8988T (cell line): Measurements from ENCODE around the gene ATP1A4.
"Not testable (repeated sequence)": the region's sequence is repeated elsewhere in the genome, so short reads cannot be mapped to it uniquely, and the experiment has no call there.

Experiments
- DNase-seq: peaks from one replicate; pipeline ENCODE4 v3.0.0; 2011

ATP1A4 gene

GRCh38 chr1:160124705-160125478 lies 26.5 kb upstream of the ATP1A4 start:
- DNase-seq: peak; percentile 37

GRCh38 chr1:160125746-160126145 lies 25.7 kb upstream of the ATP1A4 start:
- DNase-seq: no peak

- DNase-seq: not testable (repeated sequence)
Measured at GRCh38 chr1:160126342-160126741, 25.1 kb upstream of the ATP1A4 start.

GRCh38 chr1:160127381-160127780 lies 24.0 kb upstream of the ATP1A4 start:
- no peak for DNase-seq

- DNase-seq: no peak
Measured at GRCh38 chr1:160127865-160128523, 23.4 kb upstream of the ATP1A4 start.

DNA sequence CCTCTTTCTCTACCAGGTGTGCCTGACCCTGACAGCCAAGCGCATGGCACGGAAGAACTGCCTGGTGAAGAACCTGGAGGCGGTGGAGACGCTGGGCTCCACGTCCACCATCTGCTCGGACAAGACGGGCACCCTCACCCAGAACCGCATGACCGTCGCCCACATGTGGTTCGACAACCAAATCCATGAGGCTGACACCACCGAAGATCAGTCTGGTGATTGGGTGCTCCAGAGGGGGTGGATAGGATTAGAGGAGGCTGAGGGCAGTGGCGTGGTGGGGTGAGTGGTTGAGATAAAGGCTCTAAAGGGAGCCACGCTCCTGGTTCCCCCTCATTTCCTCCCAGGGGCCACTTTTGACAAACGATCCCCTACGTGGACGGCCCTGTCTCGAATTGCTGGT lies 22.8 kb upstream of the ATP1A4 start:
- DNase-seq: no peak

DNA sequence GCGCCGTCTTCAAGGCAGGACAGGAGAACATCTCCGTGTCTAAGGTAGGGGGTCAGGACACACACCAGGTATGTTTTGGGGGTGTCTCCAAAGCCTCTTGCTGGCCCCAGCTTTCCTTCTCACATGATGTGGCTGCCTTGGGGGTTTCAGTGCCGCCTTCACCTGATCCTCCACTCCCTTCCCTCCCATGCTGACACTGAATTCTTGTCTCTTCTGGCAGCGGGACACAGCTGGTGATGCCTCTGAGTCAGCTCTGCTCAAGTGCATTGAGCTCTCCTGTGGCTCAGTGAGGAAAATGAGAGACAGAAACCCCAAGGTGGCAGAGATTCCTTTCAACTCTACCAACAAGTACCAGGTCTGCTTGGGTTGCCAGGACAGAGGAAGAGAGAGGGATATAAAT lies 22.4 kb upstream of the ATP1A4 start:
- DNase-seq: no peak

DNA sequence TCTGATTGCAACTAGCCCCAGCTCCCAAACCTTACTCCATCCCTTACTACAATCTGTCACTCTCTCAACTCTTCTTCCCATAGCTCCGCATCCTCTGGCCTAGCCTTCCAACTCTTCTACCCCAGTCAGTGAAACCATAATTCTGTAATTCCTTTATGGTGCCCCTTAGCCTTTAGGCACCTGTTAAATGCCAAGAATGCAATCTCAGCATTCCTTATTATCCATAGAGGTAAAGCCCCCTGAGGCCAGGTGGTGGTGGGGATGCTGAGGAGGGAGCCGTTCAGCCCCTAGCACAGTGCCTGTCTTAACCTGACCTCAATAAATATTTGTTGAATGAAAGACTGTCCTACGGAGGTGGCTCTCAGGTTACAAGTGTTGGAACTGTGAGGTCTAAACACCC lies 21.8 kb upstream of the ATP1A4 start:
- no peak for DNase-seq

DNA sequence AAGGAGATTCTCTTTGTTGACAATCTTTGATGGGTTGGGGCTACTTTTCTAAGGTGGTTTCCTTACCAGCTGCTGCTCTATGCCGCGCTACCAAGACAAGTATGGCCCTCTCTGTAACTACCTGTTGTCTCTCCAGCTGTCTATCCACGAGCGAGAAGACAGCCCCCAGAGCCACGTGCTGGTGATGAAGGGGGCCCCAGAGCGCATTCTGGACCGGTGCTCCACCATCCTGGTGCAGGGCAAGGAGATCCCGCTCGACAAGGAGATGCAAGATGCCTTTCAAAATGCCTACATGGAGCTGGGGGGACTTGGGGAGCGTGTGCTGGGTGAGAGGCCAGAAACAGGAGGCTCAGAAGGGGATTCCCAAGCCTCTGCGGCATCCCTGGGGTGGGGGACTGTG lies 21.4 kb upstream of the ATP1A4 start:
- DNase-seq: no peak

- DNase-seq: no peak
Measured at GRCh38 chr1:160130486-160130885, 20.9 kb upstream of the ATP1A4 start.

GRCh38 chr1:160130939-160131338 lies 20.5 kb upstream of the ATP1A4 start:
- DNase-seq: no peak

- no peak for DNase-seq
Measured at GRCh38 chr1:160131803-160132565, 19.4 kb upstream of the ATP1A4 start.

DNA sequence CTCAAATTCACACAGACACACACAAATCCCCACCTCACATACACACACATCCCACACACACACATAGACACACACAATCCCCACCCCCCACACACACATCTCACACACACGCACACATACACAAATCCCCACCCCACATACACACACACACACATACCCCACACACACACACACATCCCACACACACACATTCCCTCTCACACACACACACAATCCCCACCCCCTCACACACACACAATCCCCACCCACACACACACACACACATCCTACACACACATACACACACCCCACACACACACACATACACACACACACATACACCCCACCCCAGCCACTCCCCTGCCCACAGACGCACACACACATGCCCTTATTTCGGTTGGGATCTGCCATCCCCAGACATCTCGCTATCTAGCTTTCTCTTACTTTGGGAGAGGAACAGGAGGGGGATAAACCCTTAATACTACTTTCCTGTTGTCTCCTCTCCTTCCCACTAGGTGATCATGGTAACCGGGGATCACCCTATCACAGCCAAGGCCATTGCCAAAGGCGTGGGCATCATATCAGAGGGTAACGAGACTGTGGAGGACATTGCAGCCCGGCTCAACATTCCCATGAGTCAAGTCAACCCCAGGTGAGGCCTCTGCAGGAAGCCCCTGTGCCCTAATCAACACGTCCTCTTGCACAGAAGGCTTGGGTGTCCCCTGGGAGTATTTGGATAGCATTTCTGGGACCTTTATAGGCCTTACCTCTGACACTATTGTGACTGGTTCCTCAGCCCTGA lies 17.2 kb upstream of the ATP1A4 start:
- DNase-seq: no peak

GRCh38 chr1:160134791-160135572 lies 16.4 kb upstream of the ATP1A4 start:
- no peak for DNase-seq

DNA sequence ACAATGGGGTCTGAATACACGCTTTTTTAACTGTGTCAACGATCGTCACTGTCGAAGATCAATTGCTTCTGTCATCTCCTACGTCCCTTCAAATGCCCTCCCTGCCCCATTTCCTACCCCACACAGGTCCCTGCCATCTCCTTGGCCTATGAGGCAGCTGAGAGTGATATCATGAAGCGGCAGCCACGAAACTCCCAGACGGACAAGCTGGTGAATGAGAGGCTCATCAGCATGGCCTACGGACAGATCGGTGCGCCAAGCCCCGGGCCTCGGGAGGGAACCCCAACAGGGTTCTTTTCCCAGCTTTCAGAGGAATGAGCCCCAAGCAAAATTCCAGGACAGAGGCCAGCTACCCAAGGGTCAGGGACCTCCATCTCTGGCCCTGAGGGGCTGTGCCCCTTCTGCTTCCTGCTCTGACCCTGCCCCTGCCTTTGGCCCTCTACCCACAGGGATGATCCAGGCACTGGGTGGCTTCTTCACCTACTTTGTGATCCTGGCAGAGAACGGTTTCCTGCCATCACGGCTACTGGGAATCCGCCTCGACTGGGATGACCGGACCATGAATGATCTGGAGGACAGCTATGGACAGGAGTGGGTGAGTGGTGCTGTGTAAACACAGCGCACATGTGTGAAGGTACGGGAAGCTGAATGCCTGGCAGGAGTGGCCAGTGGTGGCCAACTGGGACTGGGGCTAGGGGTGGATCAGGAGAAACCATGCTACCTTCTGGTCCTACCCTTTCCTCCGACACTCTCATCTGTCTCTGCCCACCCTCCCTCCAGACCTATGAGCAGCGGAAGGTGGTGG lies 15.1 kb upstream of the ATP1A4 start:
- no peak for DNase-seq

DNA sequence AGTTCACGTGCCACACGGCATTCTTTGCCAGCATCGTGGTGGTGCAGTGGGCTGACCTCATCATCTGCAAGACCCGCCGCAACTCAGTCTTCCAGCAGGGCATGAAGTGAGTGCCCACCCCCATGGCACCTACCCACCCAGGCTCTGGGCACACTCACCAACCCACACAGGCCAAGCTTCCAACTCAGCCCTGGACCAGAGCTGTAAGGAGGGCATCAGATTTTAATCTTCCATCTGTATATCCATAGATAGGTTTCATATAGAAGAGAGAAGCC lies 14.5 kb upstream of the ATP1A4 start:
- DNase-seq: no peak

DNA sequence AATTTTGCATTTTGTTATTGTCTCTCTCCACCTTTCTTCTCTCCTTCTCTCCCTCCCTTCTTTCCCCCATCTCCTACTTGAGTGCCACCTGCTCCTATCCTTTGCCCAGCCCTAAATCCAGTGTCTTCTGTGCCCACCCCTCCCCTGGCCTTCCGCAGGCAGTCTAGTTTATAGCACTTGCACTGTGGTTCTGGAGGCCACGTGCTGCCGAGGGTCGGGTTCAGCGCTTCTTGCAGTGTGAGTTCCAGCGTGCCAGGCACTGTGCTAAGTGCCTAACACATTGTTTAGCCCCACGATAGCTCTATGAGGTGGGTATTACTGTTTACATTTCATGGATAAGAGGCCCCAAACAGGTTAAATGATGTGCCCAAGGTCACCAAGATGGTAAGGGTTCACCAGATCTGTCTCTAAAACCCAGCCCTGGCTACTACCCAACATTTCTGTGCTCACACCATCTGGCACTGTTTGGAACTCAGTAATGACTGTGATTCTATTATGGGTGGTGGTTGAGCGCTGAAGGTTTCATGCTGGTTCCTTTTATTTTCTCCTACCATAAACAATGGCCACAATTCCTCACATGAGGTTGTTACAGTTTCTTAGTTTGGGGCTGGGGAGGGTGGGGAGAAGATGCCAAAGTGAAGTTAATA lies 14.1 kb upstream of the ATP1A4 start:
- no peak for DNase-seq

- no peak for DNase-seq
Measured at GRCh38 chr1:160139840-160140239, 11.6 kb upstream of the ATP1A4 start.

- DNase-seq: no peak
Measured at GRCh38 chr1:160143695-160144094, 7.7 kb upstream of the ATP1A4 start.

DNA sequence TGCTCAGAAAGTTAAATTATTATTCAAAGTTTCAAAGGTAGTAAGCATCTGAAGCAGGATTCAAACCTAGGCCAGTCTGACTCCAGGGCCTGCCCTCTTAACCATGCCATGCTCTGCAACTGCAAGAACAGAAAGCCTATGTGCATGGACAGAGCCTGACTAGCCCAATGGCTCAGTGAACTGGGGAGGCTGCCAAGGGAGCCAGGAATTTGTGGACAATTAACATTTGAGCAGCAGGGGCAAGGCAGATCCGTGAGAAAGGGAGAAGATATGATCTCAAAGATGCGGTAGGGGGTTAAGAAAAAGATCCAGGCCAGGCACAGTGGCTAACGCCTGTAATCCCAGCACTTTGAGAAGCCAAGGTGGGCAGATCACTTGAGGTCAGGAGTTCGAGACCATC lies 6.5 kb upstream of the ATP1A4 start:
- no peak for DNase-seq

GRCh38 chr1:160146107-160146506 lies 5.3 kb upstream of the ATP1A4 start:
- DNase-seq: no peak
